ENCODE results near the gene MYH7B. TPM values are rescaled to one million over a fixed set of nuclear protein-coding genes. Genes with fewer than 3 reads are reported as not detected.

Gene MYH7B
- total RNA-seq, 1 experiment from 2014 or later, result 0.22 TPM

DNA sequence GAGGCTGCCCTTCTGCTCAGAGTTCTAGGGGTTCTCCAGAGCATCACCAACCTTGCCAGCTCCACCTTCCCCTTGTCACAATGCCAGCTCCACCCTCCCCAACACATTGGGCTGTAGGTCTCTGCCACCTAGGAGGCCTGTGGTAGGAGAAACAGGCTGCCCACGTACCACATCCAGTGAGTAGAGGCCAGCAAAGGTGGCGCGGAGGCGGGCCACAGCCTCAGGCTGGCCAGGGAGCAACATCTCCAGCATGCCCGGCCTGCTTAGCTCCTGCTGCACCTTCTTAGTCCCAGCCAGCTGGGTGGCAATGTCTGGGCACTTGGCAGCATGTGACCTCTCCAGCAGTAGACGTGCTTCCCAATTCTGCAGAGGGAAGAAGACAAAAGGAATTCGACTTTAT lies 23.9 kb upstream of the MYH7B start:
- H3K4me3 Mint-ChIP-seq, result no peak overlapping the region
- H3K27ac Mint-ChIP-seq, result no peak overlapping the region
- Histone ChIP-seq H4K91ac (ENCODE audit: insufficient read length, low read depth, low read length) (no peak overlapping the region), H3K23me2 (ENCODE audit: insufficient read length, low read depth, low read length, poor library complexity, severe bottlenecking) (no peaks in the 10 kb centered on the region), H3K9ac (ENCODE audit: extremely low read depth, insufficient read length, low read length) (no peak overlapping the region), H2BK5ac (ENCODE audit: insufficient read length, low read length) (no peak overlapping the region), H3K4ac (ENCODE audit: low read depth, low read length) (no peak overlapping the region), H2AK5ac (ENCODE audit: insufficient read length, low read length) (no peak overlapping the region), H3K14ac (ENCODE audit: insufficient read depth, low read length) (no peak overlapping the region), H3K27ac (ENCODE audit: insufficient read length, low read depth, low read length) (no peak overlapping the region), H3K4me2 (ENCODE audit: insufficient read depth, insufficient read length, low read length) (no peak overlapping the region), H3K56ac (ENCODE audit: insufficient read length, low read depth, low read length) (no peak overlapping the region), H2AFZ (ENCODE audit: low read length) (no peak overlapping the region), H3K27me3 (ENCODE audit: insufficient read depth, low read length) (no peaks in the 10 kb centered on the region), H2BK20ac (ENCODE audit: low read depth, low read length, poor library complexity, severe bottlenecking) (no peak overlapping the region), H3K9me3 (ENCODE audit: control insufficient read depth, low read depth, low read length) (no peaks in the 10 kb centered on the region), H2BK12ac (ENCODE audit: insufficient read length, low read depth, low read length) (no peak overlapping the region), H2BK15ac (ENCODE audit: low read depth, low read length) (no peak overlapping the region), H3K18ac (ENCODE audit: insufficient read length, low read depth, low read length) (no peak overlapping the region), H2BK120ac (ENCODE audit: low read depth, low read length, poor library complexity, severe bottlenecking) (no peak overlapping the region), H3T11ph (ENCODE audit: low read length) (no peak overlapping the region), H4K5ac (ENCODE audit: insufficient read length, low read depth, low read length) (no peak overlapping the region), H4K8ac (replicated peaks; ENCODE audit: insufficient read length, low read depth, low read length) (no peak overlapping the region), H3K79me1 (ENCODE audit: insufficient read depth, low read depth, low read length, poor library complexity, severe bottlenecking) (no peaks in the 10 kb centered on the region), H3K23ac (ENCODE audit: insufficient read length, low read depth, low read length) (no peak overlapping the region), H3K79me2 (ENCODE audit: insufficient read depth, low read length) (no peaks in the 10 kb centered on the region), H4K20me1 (ENCODE audit: control insufficient read depth, insufficient read depth, insufficient read length) (no peaks in the 10 kb centered on the region), H3K4me1 (ENCODE audit: insufficient read depth, low read length) (no peaks in the 10 kb centered on the region)
- peaks cover 0 to under 1% of the 10 kb centered on the region in 2 experiments; a peak in 1 of 4 replicates for H3K4me1 Mint-ChIP-seq
- no peaks in the 10 kb centered on the region for H3K27me3 Mint-ChIP-seq (ENCODE audit: low read depth)
- WGBS (ENCODE audit: extremely low coverage, insufficient read length, low lambda C conversion rate), result no CpG with 5 or more reads among the region's 7 CpGs
- no peak for DNase-seq
- TF ChIP-seq, protein P1, sequence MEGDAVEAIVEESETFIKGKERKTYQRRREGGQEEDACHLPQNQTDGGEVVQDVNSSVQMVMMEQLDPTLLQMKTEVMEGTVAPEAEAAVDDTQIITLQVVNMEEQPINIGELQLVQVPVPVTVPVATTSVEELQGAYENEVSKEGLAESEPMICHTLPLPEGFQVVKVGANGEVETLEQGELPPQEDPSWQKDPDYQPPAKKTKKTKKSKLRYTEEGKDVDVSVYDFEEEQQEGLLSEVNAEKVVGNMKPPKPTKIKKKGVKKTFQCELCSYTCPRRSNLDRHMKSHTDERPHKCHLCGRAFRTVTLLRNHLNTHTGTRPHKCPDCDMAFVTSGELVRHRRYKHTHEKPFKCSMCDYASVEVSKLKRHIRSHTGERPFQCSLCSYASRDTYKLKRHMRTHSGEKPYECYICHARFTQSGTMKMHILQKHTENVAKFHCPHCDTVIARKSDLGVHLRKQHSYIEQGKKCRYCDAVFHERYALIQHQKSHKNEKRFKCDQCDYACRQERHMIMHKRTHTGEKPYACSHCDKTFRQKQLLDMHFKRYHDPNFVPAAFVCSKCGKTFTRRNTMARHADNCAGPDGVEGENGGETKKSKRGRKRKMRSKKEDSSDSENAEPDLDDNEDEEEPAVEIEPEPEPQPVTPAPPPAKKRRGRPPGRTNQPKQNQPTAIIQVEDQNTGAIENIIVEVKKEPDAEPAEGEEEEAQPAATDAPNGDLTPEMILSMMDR (conservative IDR thresholded peaks at IDR 0.05), result no peak
- H3K36me3 Mint-ChIP-seq (ENCODE audit: insufficient read depth in 1 of 3, low read depth in 3 of 3), result peaks cover 14 to 72% (median 28%) of the 10 kb centered on the region in 3 experiments; a peak in 6 of 7 replicates
- no peaks in the 10 kb centered on the region for H3K9me3 Mint-ChIP-seq
